KOPT-K1 (cell line): Measurements from ENCODE around the gene NGDN.

Source experiments
- H3K27ac ChIP-seq: fragments of 200-600 bp; sonication (generic); 2 replicates; pipeline ENCODE4 v1.5.1; 2016; ENCODE audit warnings: antibody characterized with exemption, mild to moderate bottlenecking, low read depth, low read length; ENCODE audit not compliant: poor library complexity, severe bottlenecking
- H3K36me3 ChIP-seq: fragments of 200-600 bp; sonication (generic); 2 replicates; pipeline ENCODE4 v1.5.1; 2017; ENCODE audit warnings: antibody characterized with exemption, mild to moderate bottlenecking, low read length, moderate library complexity; ENCODE audit not compliant: insufficient read depth
- H3K9me3 ChIP-seq: fragments of 200-600 bp; sonication (generic); 2 replicates; pipeline ENCODE4 v1.5.1; 2017; ENCODE audit warnings: antibody characterized with exemption, low read length, mild to moderate bottlenecking; ENCODE audit not compliant: insufficient read depth, poor library complexity, severe bottlenecking

The NGDN gene

DNA sequence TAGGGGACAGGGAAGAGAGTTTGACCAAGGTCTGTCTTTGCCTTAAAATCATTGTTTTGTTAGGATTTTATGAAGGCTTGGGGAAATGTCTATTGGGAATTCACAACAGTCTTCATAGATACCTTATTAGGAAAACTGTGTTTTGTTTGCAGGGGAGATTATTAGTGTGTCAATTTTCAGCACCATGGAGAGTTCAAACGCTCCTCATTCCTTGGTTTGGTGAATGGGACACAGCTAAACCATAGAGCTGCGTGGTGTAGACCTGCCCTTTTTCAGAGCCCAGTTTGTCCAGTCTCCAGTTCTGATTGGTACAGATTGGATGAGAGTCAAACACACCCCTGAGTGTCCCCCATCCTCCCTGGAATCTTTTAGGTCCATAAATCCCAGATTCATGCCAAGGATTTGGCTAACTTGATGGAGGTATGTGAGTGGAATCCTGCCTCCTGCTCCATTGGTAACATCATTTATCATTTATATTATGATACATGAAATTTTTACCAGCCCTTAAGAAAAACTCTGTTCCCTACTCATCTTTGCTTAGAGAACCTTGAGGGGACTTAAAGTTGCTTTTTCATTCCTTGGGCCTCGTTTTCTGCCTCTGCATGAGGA, 12.0 kb downstream of the NGDN start:
- Histone ChIP-seq H3K9me3 (no peaks in the 10 kb centered on the region), H3K27ac (no peak overlapping the region), H3K36me3 (peaks cover 74% of the 10 kb centered on the region)

DNA sequence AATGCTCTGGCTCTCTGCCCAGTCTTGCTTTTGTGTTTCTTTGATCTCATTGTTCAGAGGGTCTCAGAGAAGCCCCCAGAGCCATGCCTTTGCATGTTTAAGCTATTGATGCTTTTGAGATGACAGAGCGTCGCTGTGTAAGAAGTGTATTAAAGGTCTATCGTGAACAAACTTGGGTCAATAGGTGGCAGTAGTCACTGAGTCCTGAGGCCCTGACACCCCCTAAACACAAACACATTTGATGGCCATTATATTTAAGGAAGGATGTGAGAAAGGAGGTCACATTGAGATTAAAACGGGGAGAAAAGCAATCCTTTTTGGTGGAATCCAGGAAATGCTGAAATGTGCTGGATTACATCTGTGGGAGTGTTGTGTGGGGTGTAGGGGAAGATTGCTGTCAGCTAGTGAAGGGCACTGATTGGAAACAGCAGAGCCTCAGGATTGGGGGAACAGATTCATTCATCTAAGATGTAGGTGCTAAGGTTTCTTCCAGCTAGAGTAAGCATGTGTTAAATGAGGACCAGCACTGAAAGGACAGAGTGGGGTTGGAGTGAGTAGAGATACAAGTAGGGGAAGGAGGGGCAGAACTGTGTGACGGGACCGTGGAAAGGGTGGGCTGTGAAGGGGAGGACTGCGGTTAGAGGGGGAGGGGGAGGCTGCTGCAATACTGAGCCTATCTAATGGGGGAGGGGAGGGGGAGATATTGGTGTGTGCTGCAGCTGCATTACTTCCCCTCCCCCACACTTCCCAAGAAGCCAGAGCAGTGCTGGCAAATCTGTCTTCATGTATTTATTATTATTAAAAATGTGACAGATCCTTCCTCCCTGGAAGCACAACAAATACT, 12.7 kb downstream of the NGDN start:
- H3K27ac ChIP-seq, result no peak overlapping the region
- no peaks in the 10 kb centered on the region for H3K9me3 ChIP-seq
- H3K36me3 ChIP-seq, result peaks cover 74% of the 10 kb centered on the region

GRCh38 chr14:23482823-23483148, 13.3 kb downstream of the NGDN start:
- Histone ChIP-seq H3K9me3 (no peaks in the 10 kb centered on the region), H3K27ac (no peak overlapping the region), H3K36me3 (peaks cover 72% of the 10 kb centered on the region)

GRCh38 chr14:23483236-23483854, 13.8 kb downstream of the NGDN start:
- Histone ChIP-seq H3K27ac (no peak overlapping the region), H3K9me3 (no peaks in the 10 kb centered on the region), H3K36me3 (peaks cover 74% of the 10 kb centered on the region)

GRCh38 chr14:23485326-23485725, 15.8 kb downstream of the NGDN start:
- Histone ChIP-seq H3K36me3 (peaks cover 64% of the 10 kb centered on the region), H3K9me3 (no peaks in the 10 kb centered on the region), H3K27ac (no peak overlapping the region)

DNA sequence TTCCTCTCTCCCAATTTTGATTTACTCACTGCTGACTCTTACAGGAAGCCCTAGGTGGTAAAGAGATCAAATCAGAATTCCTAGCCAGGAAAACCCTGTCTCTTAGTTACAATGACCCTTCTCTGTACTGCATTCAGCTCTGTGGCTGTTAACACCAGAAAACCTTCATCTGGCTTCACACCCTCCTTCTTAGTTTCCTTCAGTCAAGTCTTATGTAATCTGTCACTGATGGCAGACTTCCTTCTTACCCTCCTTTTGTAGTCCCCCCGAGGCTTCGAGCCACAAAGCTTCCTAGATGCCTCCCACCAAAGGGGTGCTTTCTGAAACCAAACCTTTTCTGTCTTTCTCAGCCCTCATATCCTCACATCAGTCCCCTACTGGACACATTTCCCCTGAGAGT, 16.5 kb downstream of the NGDN start:
- no peak overlapping the region for H3K27ac ChIP-seq
- peaks cover 57% of the 10 kb centered on the region for H3K36me3 ChIP-seq
- no peaks in the 10 kb centered on the region for H3K9me3 ChIP-seq

- H3K36me3 ChIP-seq, result peaks cover 45% of the 10 kb centered on the region
- no peaks in the 10 kb centered on the region for H3K9me3 ChIP-seq
- H3K27ac ChIP-seq, result no peak overlapping the region
Observed at GRCh38 chr14:23487216-23487615, 17.7 kb downstream of the NGDN start.

- Histone ChIP-seq H3K9me3 (no peaks in the 10 kb centered on the region), H3K36me3 (peaks cover 12% of the 10 kb centered on the region), H3K27ac (no peak overlapping the region)
Observed at GRCh38 chr14:23492618-23493272, 23.2 kb downstream of the NGDN start.

GRCh38 chr14:23494223-23494622, 24.7 kb downstream of the NGDN start:
- H3K9me3 ChIP-seq, result no peaks in the 10 kb centered on the region
- no peaks in the 10 kb centered on the region; the same call in 1 of the 2 replicates for H3K36me3 ChIP-seq
- H3K27ac ChIP-seq, result no peak overlapping the region

GRCh38 chr14:23512156-23512555, 42.7 kb downstream of the NGDN start:
- H3K9me3 ChIP-seq, result no peaks in the 10 kb centered on the region
- H3K36me3 ChIP-seq, result no peaks in the 10 kb centered on the region; the same call in 1 of the 2 replicates
- H3K27ac ChIP-seq, result peak overlapping the region; percentile 50

- Histone ChIP-seq H3K36me3 (no peaks in the 10 kb centered on the region; the same call in 1 of the 2 replicates), H3K9me3 (no peaks in the 10 kb centered on the region), H3K27ac (no peak overlapping the region)
Observed at GRCh38 chr14:23513005-23513817, 43.7 kb downstream of the NGDN start.

DNA sequence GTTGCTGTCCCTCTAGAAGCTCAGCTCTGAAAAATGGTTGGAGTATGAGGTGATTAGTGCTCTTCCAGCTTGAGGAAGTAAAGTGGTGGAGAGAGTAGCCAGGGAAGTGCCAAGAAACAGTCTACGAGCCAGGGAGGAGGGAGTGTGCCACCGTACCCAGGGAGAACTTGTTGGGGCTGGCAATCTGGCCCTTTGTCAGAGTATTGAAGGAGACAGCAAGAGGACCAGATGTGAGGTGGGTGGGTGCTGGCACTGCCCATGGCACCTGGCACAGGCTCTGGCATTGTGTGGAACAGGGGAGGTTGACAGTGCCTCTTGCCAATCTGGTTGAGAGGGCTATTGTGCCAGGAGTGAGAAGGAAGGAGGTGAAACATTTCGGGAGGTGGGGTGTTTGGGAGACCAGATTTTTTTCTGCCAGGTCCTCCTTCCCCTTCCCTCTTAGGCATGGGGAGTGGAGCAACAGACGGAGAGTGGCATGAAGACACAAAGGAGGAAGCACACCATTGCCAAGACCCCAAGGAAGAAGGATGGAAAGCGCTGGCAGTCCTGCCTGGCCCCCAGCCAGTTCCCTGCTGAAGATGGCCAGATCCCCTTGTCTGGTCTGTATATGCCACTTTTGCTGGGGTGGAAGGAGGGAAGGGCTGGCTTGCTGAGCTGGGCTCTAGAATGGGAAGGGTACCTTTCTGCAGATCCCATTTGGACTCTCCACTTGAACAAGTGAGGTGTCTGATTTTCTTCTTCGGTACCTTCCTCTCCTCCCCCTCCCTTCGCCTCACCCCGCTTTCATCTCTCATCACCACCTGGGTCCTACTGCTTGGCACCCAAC, 44.5 kb downstream of the NGDN start:
- Histone ChIP-seq H3K36me3 (no peaks in the 10 kb centered on the region; the same call in 1 of the 2 replicates), H3K27ac (no peak overlapping the region), H3K9me3 (no peaks in the 10 kb centered on the region)

DNA sequence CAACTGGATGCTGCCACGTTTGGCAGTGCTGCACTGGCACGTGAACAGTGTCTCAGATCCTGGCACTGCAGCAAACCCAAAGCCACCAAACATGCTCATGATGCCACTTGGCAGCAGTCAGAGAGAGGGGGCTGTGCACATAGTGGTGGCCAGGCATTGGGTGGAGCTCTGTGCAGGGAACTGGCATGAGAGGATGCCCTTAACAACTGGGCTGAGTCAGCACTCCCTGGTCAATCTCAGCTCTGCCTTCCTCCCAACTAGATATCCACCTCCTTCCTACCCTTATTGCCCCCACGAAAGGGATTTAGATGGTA, 45.1 kb downstream of the NGDN start:
- H3K27ac ChIP-seq, result no peak overlapping the region
- no peaks in the 10 kb centered on the region; the same call in 1 of the 2 replicates for H3K36me3 ChIP-seq
- H3K9me3 ChIP-seq, result no peaks in the 10 kb centered on the region
